Kidney capillary endothelial cell (primary cell): ENCODE data around the gene VPS33B.
"Not testable (repeated sequence)": the region's sequence is repeated elsewhere in the genome, so short reads cannot be mapped to it uniquely, and the experiment has no call there.

ENCODE experiments used
- DNase-seq: peaks from one replicate; pipeline ENCODE4 v3.0.0-alpha.2; 2018; ENCODE audit warnings: low spot score

VPS33B gene

GRCh38 chr15:91031796-91032195, 9.4 kb upstream of the VPS33B start:
- DNase-seq: no peak

- DNase-seq: no peak
Observed at GRCh38 chr15:91027677-91028076, 5.3 kb upstream of the VPS33B start.

- DNase-seq: no peak
Observed at GRCh38 chr15:91023720-91024119, 1.3 kb upstream of the VPS33B start.

DNA sequence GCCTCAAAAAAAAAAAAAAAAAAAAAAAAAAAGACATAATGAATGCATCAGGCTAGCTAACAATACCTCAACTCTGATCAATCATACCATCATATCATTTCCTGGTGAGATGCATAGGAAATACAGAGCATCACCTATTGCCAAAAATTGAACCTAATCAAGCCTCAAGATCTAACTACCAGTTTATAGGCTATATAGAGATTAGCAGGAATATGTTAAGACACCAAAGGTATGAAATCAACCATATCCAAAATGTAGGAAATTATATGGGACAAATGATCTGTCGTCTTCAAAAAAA, 387 bp upstream of the VPS33B start:
- no peak for DNase-seq

- peak; percentile 28 for DNase-seq
Observed at GRCh38 chr15:91021516-91022074, 799 bp downstream of the VPS33B start.

GRCh38 chr15:91018158-91018557, 4.2 kb downstream of the VPS33B start:
- no peak for DNase-seq

DNA sequence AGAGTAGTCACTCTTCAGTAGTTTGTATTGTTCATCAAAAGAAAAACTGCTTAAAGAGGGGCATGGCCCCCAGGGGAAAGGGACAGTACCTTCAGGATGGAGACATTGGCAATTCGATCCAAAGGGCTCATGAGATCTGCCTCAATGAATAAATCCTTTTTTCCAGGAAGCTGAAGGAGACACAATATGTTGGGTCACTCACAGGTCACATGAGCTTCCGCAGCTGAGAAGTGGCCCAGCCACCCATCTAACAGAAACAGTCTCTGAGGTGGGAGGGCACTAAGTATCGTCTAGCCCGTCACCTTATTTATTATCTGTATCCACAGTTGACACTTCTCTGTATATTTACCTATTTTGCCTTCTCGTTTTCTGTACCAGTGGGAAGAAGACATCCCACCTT, 4.7 kb downstream of the VPS33B start:
- no peak for DNase-seq

GRCh38 chr15:91013701-91014100, 8.7 kb downstream of the VPS33B start:
- DNase-seq: not testable (repeated sequence)

DNA sequence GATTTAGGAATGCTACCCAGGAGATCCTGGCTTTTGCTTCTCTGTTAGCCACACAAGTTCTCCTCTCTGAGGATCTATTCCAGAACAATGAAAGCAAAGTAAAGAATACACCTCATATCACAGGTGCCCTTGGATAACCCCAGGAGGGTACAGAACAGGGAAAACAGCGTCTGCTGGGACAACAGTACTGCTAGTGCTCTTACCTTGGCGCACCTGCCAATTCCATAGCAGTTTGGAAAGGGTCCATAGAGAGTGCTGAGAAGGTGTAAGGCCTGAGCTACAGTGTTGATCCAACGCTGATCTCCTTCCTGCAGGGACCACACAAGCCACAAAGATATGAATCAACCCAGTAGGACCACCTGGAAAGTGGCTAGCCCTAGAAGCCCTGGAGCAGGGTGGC, 15.1 kb downstream of the VPS33B start:
- no peak for DNase-seq

- no peak for DNase-seq
Observed at GRCh38 chr15:91001209-91001608, 21.2 kb downstream of the VPS33B start.

- no peak for DNase-seq
Observed at GRCh38 chr15:90998737-90999136, 23.7 kb downstream of the VPS33B start.

DNA sequence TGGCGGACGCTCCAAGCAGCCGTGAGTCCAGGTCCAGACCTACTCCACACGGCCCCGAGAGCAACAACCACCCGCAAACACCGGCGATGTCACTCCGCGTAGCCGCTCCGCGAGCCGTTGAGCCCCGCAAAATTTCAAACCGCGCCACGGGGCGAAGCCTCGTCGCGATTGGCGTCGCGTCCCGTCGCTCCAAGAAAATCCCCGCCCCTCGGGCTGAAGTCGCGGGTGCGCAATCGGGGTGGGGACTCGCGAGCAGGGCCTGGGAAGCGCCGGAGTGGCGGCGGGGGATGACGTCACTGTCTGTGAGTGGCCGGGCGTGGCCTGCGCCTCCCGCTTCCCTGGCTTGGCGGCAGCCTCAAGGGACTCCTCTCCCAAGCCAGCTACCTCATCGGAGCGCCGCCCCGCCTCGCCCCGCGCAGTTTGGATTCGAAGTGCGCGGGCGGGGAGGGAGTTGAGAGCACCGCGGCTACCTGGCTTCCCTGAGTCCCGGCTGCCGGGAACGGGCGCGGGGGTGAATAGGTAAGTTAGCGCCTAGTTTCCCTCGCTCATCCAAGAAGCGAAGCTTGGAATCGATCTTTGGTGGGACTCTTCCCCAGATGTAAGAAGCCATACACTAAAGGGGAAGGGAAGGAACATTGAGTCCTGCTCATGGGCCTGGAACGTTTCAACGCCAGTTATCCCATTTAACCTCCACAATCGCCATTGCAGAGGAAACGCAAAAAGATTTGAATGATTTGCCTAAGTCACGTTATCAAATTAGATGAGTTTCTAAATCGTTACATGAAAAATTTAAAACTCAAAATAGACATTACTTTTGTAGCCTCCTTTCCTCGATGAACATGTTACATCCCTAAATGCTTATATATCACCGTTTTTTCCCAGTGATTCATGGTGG, 27.7 kb downstream of the VPS33B start, which contains the start of gene PRC1:
TSS of gene PRC1 (minus strand) at position 119 of the 895 bp plus-strand sequence. CDS start at position 1, 118 bp downstream.
- DNase-seq: peak; percentile 98

GRCh38 chr15:90994059-90994416, 28.4 kb downstream of the VPS33B start:
- DNase-seq: no peak

GRCh38 chr15:90991587-90992285, 30.7 kb downstream of the VPS33B start:
- DNase-seq: no peak

DNA sequence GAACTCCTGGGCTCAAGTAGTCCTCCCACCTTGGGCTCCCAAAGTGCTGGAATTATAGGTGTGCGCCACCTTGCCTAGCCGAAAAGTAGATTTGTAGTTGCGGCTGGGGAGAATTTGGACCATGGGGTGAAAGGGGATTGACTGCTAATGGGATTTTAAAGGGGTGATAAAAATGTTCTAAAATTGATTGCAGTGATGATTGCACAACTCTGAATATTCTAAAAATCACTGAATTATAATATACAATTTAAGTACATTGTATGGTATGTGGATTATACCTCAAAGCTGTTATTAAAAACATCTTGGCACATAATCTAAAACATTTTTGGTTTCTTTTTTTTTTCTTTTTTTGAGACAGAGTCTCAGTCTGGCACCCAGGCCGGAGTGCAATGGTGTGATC, 31.9 kb downstream of the VPS33B start:
- no peak for DNase-seq

- DNase-seq: no peak
Observed at GRCh38 chr15:90989040-90989768, 33.2 kb downstream of the VPS33B start.

DNA sequence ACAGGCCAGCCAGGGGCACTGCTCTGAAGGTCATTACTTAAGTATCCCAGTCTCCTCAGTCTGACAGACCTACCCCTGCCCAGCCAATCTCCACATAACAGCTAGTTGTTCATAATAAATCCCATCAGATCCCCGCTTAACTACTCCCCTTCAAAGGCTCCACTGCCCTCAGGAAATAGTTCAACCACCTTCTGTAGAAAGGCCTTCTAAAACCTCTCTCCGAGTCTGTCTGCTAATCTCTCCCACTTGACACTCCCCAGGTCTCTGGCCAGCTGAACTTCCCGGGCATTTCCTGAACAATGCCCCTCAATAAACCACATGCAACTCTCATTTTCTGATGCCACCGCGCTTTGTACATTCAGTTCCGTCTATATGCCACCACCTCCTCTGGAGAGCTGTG, 34.1 kb downstream of the VPS33B start:
- no peak for DNase-seq

- no peak for DNase-seq
Observed at GRCh38 chr15:90987561-90988141, 34.7 kb downstream of the VPS33B start.

GRCh38 chr15:90986790-90987507, 35.4 kb downstream of the VPS33B start:
- no peak for DNase-seq

DNA sequence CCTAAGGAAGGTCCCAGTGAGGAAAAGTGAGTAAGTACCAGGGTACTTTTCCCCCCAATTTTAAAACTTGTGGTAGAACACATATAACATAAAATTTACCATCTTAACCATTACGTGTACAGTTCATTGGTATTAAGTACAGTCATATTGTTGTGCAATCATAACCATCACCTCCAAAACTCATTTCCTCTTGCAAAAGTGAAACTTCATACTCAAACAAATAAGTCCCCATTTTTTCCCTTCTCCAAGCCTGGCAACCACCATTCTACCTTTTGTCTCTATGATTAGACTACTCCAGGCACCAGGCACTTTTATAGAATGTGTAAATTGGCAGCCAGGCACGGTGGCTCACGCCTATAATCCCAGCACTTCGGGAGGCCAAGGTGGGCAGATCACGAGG, 40.3 kb downstream of the VPS33B start:
- DNase-seq: no peak

DNA sequence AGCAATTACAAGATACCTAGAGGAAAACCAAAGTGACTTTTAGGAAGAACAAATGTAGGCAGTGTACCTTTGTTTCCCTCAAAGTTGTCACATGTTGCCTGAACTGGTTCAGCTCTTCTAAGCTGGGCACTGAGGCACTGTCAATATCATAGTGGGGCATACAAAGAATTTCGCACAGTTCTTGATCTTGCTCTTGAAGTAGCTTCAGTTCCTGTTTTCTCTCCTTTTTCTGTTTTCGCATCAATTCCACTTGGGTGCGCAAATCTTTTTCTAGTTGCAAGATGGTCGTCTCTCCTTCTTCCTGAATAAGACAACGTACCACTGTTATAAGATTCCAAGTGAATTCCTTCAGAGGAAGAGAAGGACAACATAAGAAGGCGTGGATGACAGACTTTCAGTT, 40.7 kb downstream of the VPS33B start:
- no peak for DNase-seq

GRCh38 chr15:90979582-90979981, 42.8 kb downstream of the VPS33B start:
- no peak for DNase-seq
